ENCODE results near the gene RPS29. TPM values are rescaled to one million over a fixed set of nuclear protein-coding genes. Genes with fewer than 3 reads are reported as not detected.

RPS29 gene
- total and polyA plus RNA-seq, 2 of the 13 experiments (the other 11 are each of a cell fraction or from before 2014, with no cell fraction given) = 4,303 to 8,215 TPM

DNA sequence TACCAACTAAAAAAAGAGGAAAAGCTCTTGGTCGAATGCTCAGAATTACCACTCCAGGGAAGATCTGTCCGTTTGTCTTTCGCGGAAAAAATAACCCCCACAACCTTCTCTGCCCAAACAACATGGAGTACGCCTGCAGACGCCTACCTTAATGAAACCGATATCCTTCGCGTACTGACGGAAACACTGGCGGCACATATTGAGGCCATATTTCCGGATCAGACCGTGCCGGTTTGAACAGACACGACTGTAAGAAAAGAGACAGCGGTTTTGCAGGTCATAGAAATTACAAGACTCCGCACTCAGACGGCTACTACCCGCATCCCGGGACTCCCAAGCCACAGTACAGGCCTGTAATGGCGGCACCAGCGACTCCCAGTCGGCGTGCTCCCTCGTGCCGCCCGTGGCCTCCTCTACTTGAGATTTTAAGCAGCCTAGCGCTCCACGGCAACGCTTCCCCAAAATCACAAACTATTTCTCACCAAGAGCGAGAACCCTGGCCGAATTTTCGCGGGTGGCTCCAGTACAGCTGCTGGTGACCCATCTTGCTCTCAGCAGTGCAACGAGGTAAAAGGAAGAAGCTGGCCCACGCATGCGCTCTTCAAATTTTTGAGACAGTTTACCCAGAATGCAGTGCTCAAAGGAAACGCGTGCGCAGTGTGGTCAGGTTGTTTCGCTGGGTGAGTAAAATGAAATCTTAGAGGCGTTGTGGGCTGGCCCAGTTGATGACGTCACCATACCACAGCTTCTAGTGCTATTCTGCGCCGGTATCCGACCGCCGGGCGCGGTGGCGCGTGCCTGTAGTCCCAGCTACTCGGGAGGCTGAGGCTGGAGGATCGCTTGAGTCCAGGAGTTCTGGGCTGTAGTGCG lies at the start of gene RPS29 (continued):
- TF ChIP-seq IKZF4 (CRISPR knock-in tag; IDR thresholded peaks at IDR 0.05; ENCODE audit: borderline replicate concordance, low read depth, not compliant biosample characterization) = no peak
- TF ChIP-seq, protein P1, sequence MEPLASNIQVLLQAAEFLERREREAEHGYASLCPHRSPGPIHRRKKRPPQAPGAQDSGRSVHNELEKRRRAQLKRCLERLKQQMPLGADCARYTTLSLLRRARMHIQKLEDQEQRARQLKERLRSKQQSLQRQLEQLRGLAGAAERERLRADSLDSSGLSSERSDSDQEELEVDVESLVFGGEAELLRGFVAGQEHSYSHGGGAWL (CRISPR knock-in tag; IDR thresholded peaks at IDR 0.05) = peak; percentile 50
- peak; percentile 21; the same call in 1 of the 2 replicates for TF ChIP-seq HNF4A (CRISPR knock-in tag; IDR thresholded peaks at IDR 0.05)
- TF ChIP-seq ZNF501 (CRISPR knock-in tag; IDR thresholded peaks at IDR 0.05) = peak; percentile 90
- TF ChIP-seq, protein P2, sequence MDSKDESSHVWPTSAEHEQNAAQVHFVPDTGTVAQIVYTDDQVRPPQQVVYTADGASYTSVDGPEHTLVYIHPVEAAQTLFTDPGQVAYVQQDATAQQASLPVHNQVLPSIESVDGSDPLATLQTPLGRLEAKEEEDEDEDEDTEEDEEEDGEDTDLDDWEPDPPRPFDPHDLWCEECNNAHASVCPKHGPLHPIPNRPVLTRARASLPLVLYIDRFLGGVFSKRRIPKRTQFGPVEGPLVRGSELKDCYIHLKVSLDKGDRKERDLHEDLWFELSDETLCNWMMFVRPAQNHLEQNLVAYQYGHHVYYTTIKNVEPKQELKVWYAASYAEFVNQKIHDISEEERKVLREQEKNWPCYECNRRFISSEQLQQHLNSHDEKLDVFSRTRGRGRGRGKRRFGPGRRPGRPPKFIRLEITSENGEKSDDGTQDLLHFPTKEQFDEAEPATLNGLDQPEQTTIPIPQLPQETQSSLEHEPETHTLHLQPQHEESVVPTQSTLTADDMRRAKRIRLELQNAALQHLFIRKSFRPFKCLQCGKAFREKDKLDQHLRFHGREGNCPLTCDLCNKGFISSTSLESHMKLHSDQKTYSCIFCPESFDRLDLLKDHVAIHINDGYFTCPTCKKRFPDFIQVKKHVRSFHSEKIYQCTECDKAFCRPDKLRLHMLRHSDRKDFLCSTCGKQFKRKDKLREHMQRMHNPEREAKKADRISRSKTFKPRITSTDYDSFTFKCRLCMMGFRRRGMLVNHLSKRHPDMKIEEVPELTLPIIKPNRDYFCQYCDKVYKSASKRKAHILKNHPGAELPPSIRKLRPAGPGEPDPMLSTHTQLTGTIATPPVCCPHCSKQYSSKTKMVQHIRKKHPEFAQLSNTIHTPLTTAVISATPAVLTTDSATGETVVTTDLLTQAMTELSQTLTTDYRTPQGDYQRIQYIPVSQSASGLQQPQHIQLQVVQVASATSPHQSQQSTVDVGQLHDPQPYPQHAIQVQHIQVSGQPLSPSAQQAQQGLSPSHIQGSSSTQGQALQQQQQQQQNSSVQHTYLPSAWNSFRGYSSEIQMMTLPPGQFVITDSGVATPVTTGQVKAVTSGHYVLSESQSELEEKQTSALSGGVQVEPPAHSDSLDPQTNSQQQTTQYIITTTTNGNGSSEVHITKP (CRISPR knock-in tag; IDR thresholded peaks at IDR 0.05; ENCODE audit: low read depth) = peak; percentile 79; the same call in 1 of the 2 replicates
- 0 out of 2 replicates have a peak, but pooled peaks have one; percentile 11 for TF ChIP-seq ONECUT2 (CRISPR knock-in tag; IDR thresholded peaks at IDR 0.05)
- no peak for TF ChIP-seq KLF15 (CRISPR knock-in tag; IDR thresholded peaks at IDR 0.05; ENCODE audit: borderline replicate concordance)
- TF ChIP-seq ZBTB49 (CRISPR knock-in tag; IDR thresholded peaks at IDR 0.05; ENCODE audit: borderline replicate concordance) = no peak; the same call in 1 of the 2 replicates
- TF ChIP-seq ZFYVE20 (CRISPR knock-in tag; IDR thresholded peaks at IDR 0.05; ENCODE audit: borderline replicate concordance, low read depth) = no peak
- no peak; the same call in 1 of the 2 replicates for TF ChIP-seq ZNF543 (CRISPR knock-in tag; IDR thresholded peaks at IDR 0.05)
- TF ChIP-seq, protein P3, sequence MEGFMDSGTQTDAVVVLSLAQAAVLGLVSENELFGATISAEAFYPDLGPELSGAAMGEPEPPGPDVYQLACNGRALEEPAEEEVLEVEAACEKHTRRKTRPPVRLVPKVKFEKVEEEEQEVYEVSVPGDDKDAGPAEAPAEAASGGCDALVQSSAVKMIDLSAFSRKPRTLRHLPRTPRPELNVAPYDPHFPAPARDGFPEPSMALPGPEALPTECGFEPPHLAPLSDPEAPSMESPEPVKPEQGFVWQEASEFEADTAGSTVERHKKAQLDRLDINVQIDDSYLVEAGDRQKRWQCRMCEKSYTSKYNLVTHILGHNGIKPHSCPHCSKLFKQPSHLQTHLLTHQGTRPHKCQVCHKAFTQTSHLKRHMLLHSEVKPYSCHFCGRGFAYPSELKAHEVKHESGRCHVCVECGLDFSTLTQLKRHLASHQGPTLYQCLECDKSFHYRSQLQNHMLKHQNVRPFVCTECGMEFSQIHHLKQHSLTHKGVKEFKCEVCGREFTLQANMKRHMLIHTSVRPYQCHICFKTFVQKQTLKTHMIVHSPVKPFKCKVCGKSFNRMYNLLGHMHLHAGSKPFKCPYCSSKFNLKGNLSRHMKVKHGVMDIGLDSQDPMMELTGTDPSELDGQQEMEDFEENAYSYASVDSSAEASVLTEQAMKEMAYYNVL (CRISPR knock-in tag; IDR thresholded peaks at IDR 0.05; ENCODE audit: borderline replicate concordance) = no peak
- no peak for TF ChIP-seq ZNF577 (CRISPR knock-in tag; IDR thresholded peaks at IDR 0.05; ENCODE audit: borderline replicate concordance, low read depth)
- TF ChIP-seq ELF3 (CRISPR knock-in tag; IDR thresholded peaks at IDR 0.05) = 0 out of 2 replicates have a peak, but pooled peaks have one; percentile 23
- no peak for TF ChIP-seq ZNF546 (CRISPR knock-in tag; conservative IDR thresholded peaks at IDR 0.05)
- TF ChIP-seq, protein P4, sequence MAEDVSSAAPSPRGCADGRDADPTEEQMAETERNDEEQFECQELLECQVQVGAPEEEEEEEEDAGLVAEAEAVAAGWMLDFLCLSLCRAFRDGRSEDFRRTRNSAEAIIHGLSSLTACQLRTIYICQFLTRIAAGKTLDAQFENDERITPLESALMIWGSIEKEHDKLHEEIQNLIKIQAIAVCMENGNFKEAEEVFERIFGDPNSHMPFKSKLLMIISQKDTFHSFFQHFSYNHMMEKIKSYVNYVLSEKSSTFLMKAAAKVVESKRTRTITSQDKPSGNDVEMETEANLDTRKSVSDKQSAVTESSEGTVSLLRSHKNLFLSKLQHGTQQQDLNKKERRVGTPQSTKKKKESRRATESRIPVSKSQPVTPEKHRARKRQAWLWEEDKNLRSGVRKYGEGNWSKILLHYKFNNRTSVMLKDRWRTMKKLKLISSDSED (CRISPR knock-in tag; IDR thresholded peaks at IDR 0.05) = no peak
- TF ChIP-seq BRCA1 (CRISPR knock-in tag; IDR thresholded peaks at IDR 0.05) = peak; percentile 54; the same call in 1 of the 2 replicates
- no peak for TF ChIP-seq ZKSCAN5 (CRISPR knock-in tag; IDR thresholded peaks at IDR 0.05)
